WI38 (cell line): Measurements from ENCODE around the gene GNAI2.

Experiments
- H3K4me3 ChIP-seq: 2 replicates; pipeline ENCODE4 v1.5.1; 2011; ENCODE audit warnings: low read depth, mild to moderate bottlenecking, control low read depth, low read length
- TF ChIP-seq, protein P1 (sequence below): IDR thresholded peaks from 2 replicates; pipeline ENCODE4 v1.5.1; 2012; ENCODE audit warnings: low read depth, mild to moderate bottlenecking, control low read depth, low read length

The GNAI2 gene

GRCh38 chr3:50304601-50305000 is 68.6 kb downstream of the GNAI2 start:
- TF ChIP-seq, protein P1, sequence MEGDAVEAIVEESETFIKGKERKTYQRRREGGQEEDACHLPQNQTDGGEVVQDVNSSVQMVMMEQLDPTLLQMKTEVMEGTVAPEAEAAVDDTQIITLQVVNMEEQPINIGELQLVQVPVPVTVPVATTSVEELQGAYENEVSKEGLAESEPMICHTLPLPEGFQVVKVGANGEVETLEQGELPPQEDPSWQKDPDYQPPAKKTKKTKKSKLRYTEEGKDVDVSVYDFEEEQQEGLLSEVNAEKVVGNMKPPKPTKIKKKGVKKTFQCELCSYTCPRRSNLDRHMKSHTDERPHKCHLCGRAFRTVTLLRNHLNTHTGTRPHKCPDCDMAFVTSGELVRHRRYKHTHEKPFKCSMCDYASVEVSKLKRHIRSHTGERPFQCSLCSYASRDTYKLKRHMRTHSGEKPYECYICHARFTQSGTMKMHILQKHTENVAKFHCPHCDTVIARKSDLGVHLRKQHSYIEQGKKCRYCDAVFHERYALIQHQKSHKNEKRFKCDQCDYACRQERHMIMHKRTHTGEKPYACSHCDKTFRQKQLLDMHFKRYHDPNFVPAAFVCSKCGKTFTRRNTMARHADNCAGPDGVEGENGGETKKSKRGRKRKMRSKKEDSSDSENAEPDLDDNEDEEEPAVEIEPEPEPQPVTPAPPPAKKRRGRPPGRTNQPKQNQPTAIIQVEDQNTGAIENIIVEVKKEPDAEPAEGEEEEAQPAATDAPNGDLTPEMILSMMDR: no peak
- H3K4me3 ChIP-seq: no peak overlapping the region
